Measurements from ENCODE around the gene TPO. TPM values are rescaled to one million over a fixed set of nuclear protein-coding genes. Genes with fewer than 3 reads are reported as not detected.

The TPO gene
- total RNA-seq, 1 experiment from 2014 or later, result not detected

- no peak overlapping the region for H2BK12ac ChIP-seq (ENCODE audit: insufficient read length, low read depth, low read length)
- H3K79me1 ChIP-seq (ENCODE audit: insufficient read depth, low read depth, low read length, poor library complexity, severe bottlenecking), result no peaks in the 10 kb centered on the region
- H3K36me3 Mint-ChIP-seq (ENCODE audit: insufficient read depth in 1 of 3, low read depth in 3 of 3), result no peaks in the 10 kb centered on the region
- H3K4me2 ChIP-seq (ENCODE audit: insufficient read depth, insufficient read length, low read length), result no peak overlapping the region
- WGBS (ENCODE audit: extremely low coverage, insufficient read length, low lambda C conversion rate), result no CpG with 5 or more reads among the region's 18 CpGs
- peaks cover 0 to 5% of the 10 kb centered on the region in 2 experiments; a peak in 1 of 5 replicates for H3K9me3 Mint-ChIP-seq
- no peak for TF ChIP-seq CTCF (conservative IDR thresholded peaks at IDR 0.05)
- no peak overlapping the region for H2BK120ac ChIP-seq (ENCODE audit: low read depth, low read length, poor library complexity, severe bottlenecking)
- H3K79me2 ChIP-seq (ENCODE audit: insufficient read depth, low read length), result no peaks in the 10 kb centered on the region
- H2BK20ac ChIP-seq (ENCODE audit: low read depth, low read length, poor library complexity, severe bottlenecking), result no peak overlapping the region
- H4K8ac ChIP-seq (replicated peaks; ENCODE audit: insufficient read length, low read depth, low read length), result no peak overlapping the region
- no peak overlapping the region for H3K18ac ChIP-seq (ENCODE audit: insufficient read length, low read depth, low read length)
- H4K91ac ChIP-seq (ENCODE audit: insufficient read length, low read depth, low read length), result no peak overlapping the region
- H2AFZ ChIP-seq (ENCODE audit: low read length), result no peak overlapping the region
- H3K9me3 ChIP-seq (ENCODE audit: control insufficient read depth, low read depth, low read length), result no peaks in the 10 kb centered on the region
- H3K27ac ChIP-seq (ENCODE audit: insufficient read length, low read depth, low read length), result no peak overlapping the region
- H2BK15ac ChIP-seq (ENCODE audit: low read depth, low read length), result no peak overlapping the region
- no peaks in the 10 kb centered on the region for H4K20me1 ChIP-seq (ENCODE audit: control insufficient read depth, insufficient read depth, insufficient read length)
- H3K4me1 Mint-ChIP-seq, result no peaks in the 10 kb centered on the region; a peak in 1 of 4 replicates
- peaks cover 18% of the 10 kb centered on the region for H3K27me3 Mint-ChIP-seq (ENCODE audit: low read depth)
- no peak overlapping the region; a peak in 1 of 7 replicates for H3K27ac Mint-ChIP-seq
- no peak overlapping the region for H3T11ph ChIP-seq (ENCODE audit: low read length)
- no peak for DNase-seq
- no peaks in the 10 kb centered on the region for H3K27me3 ChIP-seq (ENCODE audit: insufficient read depth, low read length)
- H3K4me3 Mint-ChIP-seq, result no peak overlapping the region
- no peak overlapping the region for H3K4ac ChIP-seq (ENCODE audit: low read depth, low read length)
- no peak overlapping the region for H2BK5ac ChIP-seq (ENCODE audit: insufficient read length, low read length)
- no peak overlapping the region for H3K56ac ChIP-seq (ENCODE audit: insufficient read length, low read depth, low read length)
- H4K5ac ChIP-seq (ENCODE audit: insufficient read length, low read depth, low read length), result no peak overlapping the region
- no peaks in the 10 kb centered on the region for H3K23me2 ChIP-seq (ENCODE audit: insufficient read length, low read depth, low read length, poor library complexity, severe bottlenecking)
- no peak overlapping the region; the same call in 1 of the 2 replicates for H3K14ac ChIP-seq (ENCODE audit: insufficient read depth, low read length)
- H2AK5ac ChIP-seq (ENCODE audit: insufficient read length, low read length), result no peak overlapping the region
- H3K4me1 ChIP-seq (ENCODE audit: insufficient read depth, low read length), result no peaks in the 10 kb centered on the region
- H3K23ac ChIP-seq (ENCODE audit: insufficient read length, low read depth, low read length), result no peak overlapping the region
- H3K9ac ChIP-seq (ENCODE audit: extremely low read depth, insufficient read length, low read length), result no peak overlapping the region
These were observed 34.7 kb downstream of the TPO start for GRCh38 chr2:1448009-1448408.

All from H9 (cell line).